GM12875 (cell line): ENCODE data around the gene CD72.
"Not testable (repeated sequence)": the region's sequence is repeated elsewhere in the genome, so short reads cannot be mapped to it uniquely, and the experiment has no call there.

Source experiments
- H3K4me3 ChIP-seq: one replicate; pipeline ENCODE4 v1.5.1; 2011; ENCODE audit warnings: low read depth, low read length, control low read depth
- CTCF ChIP-seq: IDR thresholded peaks from 2 replicates; pipeline ENCODE4 v1.5.1; 2011; ENCODE audit warnings: low read depth, mild to moderate bottlenecking, control low read depth, inconsistent platforms, low read length, moderate library complexity, borderline replicate concordance; ENCODE audit not compliant: insufficient read depth

Gene CD72

GRCh38 chr9:35612843-35613242, 5.4 kb downstream of the CD72 start:
- no peak overlapping the region for H3K4me3 ChIP-seq
- TF ChIP-seq CTCF = no peak

- H3K4me3 ChIP-seq = not testable (repeated sequence)
Measured at GRCh38 chr9:35612066-35612465, 6.1 kb downstream of the CD72 start.

GRCh38 chr9:35611230-35611797, 6.9 kb downstream of the CD72 start:
- H3K4me3 ChIP-seq = no peak overlapping the region
- TF ChIP-seq CTCF = peak; percentile 82

- no peak overlapping the region for H3K4me3 ChIP-seq
- no peak for TF ChIP-seq CTCF
Measured at GRCh38 chr9:35609820-35610163, 8.4 kb downstream of the CD72 start.

GRCh38 chr9:35609001-35609819, 9.0 kb downstream of the CD72 start:
- no peak overlapping the region for H3K4me3 ChIP-seq
- TF ChIP-seq CTCF = no peak

- no peak for TF ChIP-seq CTCF
- H3K4me3 ChIP-seq = no peak overlapping the region
Measured at GRCh38 chr9:35608221-35608620, 10.0 kb downstream of the CD72 start.

- no peak for TF ChIP-seq CTCF
- no peak overlapping the region for H3K4me3 ChIP-seq
Measured at GRCh38 chr9:35606726-35607125, 11.5 kb downstream of the CD72 start.

- H3K4me3 ChIP-seq = peak overlapping the region; percentile 80
- no peak for TF ChIP-seq CTCF
Measured at GRCh38 chr9:35606138-35606504, 12.1 kb downstream of the CD72 start.
